Inflammatory macrophage (primary cell): ENCODE measurements around the gene ACTL10.
"Not testable (repeated sequence)": the region's sequence is repeated elsewhere in the genome, so short reads cannot be mapped to it uniquely, and the experiment has no call there.

Experiments
- DNase-seq, 2 donors: peaks; one replicate each; pipeline ENCODE4 v3.0.0-alpha.2; 2020 to 2022

Gene ACTL10

DNA sequence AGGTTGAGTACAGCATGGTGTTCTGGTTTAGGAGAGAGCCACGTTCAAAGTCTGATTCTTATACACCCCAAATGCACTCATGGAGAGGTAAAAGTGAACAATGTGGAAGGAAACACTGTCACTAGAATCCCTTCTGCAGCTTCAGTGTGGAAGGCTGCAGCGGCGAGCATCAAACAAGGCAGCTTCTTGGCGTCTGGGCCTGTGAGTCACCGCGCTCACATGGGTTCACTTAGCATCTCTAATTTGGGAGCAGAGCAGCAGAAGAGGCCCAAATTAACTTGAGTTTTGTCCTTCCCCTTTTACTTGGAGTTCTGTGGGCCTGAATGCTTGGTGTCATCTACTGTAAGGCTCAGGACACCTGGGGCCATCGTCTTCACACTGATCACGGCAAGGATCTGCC lies 30.4 kb downstream of the ACTL10 start:
- DNase-seq: no peak

DNA sequence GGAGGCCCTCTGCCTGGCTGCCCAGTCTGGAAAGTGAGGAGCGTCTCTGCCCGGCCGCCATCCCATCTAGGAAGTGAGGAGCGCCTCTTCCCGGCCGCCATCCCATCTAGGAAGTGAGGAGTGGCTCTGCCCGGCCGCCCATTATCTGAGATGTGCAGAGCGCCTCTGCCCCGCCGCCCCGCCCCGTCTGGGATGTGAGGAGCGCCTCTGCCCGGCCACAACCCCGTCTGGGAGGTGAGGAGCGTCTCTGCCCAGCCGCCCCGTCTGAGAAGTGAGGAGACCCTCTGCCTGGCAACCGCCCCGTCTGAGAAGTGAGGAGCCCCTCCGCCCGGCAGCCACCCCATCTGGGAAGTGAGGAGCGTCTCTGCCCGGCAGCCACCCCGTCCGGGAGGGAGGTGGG lies 32.2 kb downstream of the ACTL10 start:
- not testable (repeated sequence) for DNase-seq

DNA sequence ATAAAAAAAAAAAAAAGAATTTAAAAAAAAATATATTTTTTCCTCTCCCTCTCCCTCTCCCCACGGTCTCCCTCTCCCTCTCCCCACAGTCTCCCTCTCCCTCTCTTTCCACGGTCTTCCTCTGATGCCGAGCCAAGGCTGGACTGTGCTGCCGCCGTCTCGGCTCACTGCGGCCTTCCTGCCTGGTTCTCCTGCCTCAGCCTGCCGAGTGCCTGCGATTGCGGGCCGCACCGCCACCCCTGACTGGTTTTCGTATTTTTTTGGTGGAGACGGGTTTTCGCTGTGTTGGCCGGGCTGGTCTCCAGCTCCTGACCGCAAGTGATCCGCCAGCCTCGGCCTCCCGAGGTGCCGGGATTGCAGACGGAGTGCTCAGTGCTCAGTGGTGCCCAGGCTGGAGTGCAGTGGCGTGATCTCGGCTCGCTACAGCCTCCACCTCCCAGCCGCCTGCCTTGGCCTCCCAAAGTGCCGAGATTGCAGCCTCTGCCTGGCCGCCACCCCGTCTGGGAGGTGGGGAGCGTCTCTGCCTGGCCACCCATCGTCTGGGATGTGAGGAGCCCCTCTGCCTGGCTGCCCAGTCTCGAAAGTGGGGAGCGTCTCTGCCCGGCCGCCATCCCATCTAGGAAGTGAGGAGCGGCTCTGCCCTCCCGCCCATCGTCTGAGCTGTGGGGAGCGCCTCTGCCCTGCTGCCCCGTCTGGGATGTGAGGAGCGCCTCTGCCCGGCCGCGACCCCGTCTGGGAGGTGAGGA lies 34.1 kb downstream of the ACTL10 start:
- DNase-seq: not testable (repeated sequence)

DNA sequence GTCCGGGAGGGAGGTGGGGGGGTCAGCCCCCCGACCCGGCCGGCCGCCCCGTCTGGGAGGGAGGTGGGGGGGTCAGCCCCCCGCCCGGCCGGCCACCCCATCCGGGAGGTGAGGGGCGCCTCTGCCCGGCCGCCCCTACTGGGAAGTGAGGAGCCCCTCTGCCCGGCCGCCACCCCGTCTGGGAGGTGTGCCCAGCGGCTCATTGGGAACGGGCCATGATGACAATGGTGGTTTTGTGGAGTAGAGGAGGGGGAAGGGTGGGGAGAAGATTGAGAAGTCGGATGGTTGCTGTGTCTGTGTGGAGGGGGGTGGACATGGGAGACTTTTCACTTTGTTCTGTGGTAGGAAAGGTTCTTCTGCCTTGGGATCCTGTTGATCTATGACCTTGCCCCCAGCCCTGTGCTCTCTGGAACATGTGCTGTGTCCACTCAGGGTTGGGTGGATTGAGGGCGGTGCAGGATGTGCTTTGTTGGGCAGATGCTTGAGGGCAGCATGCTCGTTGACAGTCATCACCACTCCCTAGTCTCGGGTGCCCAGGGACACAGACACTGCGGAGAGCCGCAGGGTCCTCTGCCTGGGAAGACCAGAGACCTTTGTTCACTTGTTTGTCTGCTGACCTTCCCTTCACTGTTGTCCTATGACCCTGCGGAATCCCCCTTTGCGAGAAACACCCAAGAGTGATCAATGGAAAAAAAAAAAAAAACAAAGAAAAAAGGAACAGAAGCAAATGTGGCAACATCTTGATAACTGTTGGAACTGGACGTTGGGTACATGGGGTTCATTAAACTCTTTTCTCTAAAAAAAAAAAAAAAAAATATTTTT lies 35.1 kb downstream of the ACTL10 start:
- no peak for DNase-seq

DNA sequence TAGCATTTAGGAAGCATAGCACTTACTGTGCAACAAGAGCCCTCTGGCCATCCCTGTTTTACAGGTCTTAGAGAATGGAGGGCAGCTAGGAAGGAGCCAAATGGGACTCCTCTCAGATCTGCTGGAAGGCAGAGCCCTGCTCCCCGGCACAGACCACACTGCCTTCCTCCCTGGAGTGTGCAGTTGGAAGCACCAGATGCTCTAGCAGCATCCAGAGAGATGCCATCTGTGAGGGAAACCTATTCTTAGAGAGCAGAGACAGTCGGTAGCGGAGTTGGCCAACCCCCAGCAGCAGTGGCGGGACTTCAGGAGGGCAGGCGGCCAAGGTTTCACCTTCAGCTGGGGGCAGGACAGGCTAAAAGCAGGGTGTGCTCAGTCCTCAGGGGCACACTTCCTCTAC lies 36.1 kb downstream of the ACTL10 start:
- no peak for DNase-seq

DNA sequence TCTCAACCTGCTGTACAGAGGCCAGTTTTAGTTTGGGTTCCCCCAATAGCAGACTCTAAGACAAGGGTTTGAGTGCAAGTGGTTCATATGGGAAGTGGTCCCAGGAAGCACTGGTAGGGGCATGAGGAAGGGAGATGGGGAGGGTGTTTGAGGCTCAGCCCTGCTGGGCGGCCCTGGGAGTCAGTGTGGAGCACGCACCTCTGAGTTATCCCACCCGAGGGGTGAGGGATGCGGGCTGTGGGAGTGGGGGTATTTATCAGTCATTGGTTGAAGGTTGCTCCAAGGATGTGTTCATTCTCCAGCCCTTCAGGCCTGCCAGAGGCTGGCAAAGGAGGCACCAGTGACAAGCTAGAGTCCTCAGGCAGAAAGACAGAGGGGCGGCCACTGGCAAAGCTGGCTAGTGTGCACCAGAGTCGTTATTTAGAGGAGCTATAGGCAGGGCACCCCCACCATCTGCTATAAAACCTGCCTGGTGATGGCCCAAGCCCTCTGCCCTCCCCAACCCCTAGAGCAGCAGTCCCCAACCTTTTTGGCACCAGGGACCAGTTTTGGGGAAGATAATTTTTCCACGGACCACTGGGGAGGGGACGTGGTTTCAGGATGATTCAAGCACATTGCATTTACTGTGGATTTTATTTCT lies 36.9 kb downstream of the ACTL10 start:
- DNase-seq: no peak

DNA sequence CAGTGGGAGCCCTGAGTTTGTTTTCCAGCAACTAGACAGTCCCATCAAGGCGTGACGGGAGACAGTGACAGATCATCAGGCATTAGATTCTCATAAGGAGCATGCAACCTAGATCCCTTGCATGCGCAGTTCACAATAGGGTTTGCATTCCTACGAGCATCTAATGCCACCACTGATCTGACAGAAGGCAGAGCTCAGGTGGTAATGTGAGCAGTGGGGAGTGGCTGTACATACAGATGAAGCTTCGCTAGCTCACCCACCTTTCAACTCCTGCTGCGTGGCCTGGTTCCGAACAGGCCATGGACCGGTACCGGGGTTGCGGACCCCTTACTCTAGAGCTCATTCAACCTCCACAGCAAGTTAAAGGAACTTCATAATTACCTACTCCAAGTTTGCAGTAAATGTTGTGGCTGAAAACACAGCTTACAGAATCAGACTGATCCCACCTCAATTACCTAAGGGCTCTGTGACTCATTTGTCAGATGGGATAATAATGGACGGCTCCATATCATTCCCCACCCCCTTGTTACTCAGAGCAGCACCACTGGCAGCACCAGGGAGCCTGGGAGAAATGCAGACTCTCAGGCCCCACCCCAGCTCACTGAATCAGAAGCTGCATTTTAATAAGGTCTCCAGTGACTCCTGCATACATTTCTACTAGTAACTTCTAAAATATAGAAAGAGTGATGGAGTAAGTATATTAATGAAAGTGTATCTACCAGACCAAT lies 37.6 kb downstream of the ACTL10 start:
- DNase-seq: no peak

DNA sequence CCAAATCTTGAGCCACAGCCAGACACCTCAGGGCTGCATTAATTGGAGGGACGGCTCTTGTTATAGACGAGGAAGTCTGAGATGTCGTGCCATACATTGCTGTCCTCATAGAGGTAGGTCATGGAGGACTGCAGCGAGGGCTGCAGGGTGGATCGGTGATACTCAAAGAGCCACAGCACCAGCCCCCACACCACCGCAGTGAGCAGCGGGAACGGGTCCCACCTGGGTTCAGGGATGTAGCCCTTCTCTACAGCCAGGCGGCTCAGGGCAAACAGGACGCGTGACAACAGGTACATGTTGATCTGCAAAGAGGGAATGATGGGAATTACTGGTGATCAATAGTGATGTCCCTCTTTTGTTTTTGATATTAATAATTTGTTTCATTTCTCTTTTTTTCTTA lies 40.9 kb downstream of the ACTL10 start:
- DNase-seq: no peak

DNA sequence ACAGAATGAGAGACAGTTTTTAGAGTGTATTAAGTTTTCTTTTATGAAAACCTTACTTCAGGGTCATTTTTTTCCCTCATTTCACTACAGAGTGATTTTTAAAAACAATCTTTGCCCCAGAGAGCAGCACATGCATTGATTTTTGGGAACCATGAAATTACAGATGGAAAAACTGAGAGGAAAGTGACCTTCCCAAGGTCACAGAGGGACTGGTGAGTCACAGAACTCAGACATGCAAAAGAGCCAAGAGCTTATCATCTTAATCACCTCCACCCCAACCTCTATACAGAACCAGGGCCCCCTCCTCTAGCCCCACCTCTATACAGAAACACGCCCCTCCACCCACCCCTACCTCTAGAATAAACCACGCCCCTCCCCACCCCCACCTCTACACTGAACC lies 42.7 kb downstream of the ACTL10 start:
- no peak for DNase-seq

DNA sequence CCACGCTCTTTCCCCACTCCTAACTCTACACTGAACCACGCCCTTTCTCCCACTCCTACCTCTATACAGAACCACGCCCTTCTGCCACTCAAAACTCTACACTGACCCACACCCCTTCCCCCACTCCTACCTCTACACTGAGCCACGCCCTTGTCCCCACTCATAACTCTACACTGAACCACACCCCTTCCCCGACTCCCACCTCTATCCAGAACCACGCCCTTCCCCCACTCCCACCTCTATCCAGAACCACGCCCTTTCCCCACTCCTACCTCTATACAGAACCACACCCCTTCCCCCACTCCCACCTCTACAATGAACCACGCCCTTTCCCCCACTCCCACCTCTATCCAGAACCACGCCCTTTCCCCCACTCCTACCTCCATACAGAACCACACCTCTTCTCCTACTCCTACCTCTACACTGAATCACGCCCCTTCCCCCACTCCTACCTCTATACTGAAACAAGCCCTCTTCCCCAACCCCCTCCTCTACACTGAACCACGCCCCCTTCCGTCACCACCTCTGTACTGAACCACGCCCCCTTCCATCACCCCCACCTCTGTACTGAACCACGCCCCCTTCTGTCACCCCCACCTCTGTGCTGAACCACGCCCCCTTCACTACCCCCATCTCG lies 43.3 kb downstream of the ACTL10 start:
- DNase-seq: peak in 1 of 2 donors; percentile 24

DNA sequence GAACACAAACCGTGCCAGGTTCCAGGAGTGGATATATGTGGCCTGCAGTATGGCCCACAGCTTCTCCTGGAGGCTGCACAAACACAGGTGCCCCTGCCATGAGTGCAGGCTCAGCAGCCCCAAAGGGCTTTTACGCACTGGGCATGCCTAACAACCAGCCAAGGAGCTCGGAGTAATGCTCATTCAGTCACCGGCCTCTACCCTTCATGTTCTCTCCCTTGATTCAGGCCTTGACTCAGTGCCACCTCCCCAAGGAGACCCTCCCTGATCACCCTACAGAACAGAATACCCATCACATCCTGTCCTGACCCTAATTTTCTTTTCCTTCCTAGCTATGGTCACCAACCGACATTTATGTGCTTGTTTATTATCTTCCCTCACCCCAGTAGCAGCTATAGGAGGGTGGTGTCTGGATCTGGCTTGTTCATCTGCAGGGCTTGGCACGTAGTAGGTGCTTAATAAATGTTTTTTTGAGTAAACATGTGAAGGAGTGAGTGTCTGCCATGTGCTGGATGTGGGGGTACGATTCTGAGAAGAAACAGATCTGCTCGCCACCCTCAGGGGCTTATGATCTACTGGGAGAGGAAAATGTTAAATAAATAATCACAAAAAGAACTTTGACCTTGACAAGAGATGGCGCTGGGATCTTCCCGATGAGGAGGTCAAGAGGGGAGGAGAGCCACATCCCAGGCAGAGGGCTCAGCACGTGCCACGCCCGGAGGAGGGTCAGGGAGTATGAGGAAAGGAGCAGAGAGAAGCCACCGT lies 44.1 kb downstream of the ACTL10 start:
- DNase-seq: no peak

DNA sequence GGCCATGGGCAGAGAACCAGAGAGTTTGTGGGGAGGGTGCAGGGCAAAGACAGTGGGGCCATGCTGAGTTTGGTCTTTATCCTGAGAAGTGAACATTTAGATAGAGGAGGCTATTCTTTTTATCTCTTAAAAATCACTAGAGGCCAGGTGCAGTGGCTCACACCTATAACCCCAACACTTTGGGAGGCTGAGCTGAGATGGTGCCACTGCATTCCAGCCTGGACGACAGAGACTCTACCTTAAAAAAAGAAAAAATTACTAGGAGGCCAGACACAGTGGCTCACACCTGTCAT lies 44.6 kb downstream of the ACTL10 start:
- no peak for DNase-seq

DNA sequence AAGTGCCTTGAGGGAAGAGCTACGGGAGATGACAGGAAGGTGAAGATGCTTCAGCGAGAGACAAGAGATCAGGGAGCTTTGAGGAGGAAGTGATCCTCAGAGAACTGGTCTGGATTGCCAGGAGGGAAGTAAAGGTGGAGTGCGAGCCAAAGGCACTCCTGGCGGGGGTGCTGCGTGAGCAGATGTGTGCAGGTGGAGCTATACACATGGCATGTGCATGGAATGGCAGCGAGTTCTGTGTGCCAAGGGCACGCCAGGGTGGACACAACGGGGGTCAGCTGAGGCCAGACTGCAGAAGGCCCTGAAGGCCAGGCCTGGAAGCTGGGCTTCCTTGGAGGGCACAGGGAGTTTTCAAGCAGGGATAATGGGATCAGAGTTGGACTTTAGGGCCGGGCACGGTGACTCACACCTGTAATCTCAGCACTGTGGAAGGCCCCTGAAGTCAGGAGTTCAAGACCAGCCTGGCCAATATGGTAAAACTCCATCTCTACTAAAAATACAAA lies 47.2 kb downstream of the ACTL10 start:
- no peak for DNase-seq

DNA sequence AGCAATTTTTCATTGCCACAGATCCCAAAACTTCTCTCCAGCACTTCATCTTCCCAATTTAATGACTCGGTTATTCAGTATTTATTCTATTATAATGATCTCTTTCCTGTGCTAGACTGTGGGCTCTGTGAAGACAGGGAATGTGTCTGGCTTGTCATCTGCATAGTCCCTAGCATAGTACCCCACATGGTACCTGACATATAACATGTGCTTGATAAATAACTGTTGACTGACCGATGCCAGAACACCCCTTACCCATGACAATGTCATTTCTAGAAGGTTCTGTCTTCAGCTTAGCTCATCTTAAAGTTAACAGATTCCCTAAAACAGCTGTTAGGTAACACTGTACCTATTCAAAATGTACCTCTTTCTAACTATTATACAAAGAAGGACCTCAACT lies 49.8 kb downstream of the ACTL10 start:
- no peak for DNase-seq
